Breast epithelium (tissue), 4 donors: Measurements from ENCODE around the gene R3HDM4. TPM values are rescaled to one million over a fixed set of nuclear protein-coding genes. Genes with fewer than 3 reads are reported as not detected.

Experiments
- DNase-seq, 2 donors: peaks; one replicate each; pipeline ENCODE4 v3.0.0-alpha.2; 2019; ENCODE audit warnings: low spot score in 2 of 2
- H3K27ac ChIP-seq, 2 donors: fragments of 200-600 bp; sonication (generic) in 1 of 2; one replicate each; pipeline ENCODE4 v1.5.1; 2016 to 2019; ENCODE audit warnings: mild to moderate bottlenecking in 1 of 2
- H3K27me3 ChIP-seq, 2 donors: fragments of 200-600 bp; sonication (generic) in 1 of 2; one replicate each; pipeline versions ENCODE4 v1.5.1 to v1.6.0; 2017 to 2019; ENCODE audit warnings: control low read depth in 1 of 2, mild to moderate bottlenecking in 1 of 2
- H3K36me3 ChIP-seq: fragments of 200-600 bp; one replicate; pipeline ENCODE4 v1.5.1; 2019
- H3K4me1 ChIP-seq, 2 donors: fragments of 200-600 bp; sonication (generic); one replicate each; pipeline ENCODE4 v1.5.1; 2016 to 2019; ENCODE audit warnings: control low read depth in 1 of 2
- H3K4me3 ChIP-seq, 3 donors: fragments of 200-600 bp; sonication (generic); 1 replicate in 2 of 3; 2 replicates in 1 of 3; pipeline ENCODE4 v1.5.1; 2016 to 2019; ENCODE audit warnings: mild to moderate bottlenecking in 3 of 3, moderate library complexity in 2 of 3
- H3K9me3 ChIP-seq, 2 donors: fragments of 200-600 bp; sonication (generic) in 1 of 2; one replicate each; pipeline ENCODE4 v1.5.1; 2016 to 2019; ENCODE audit warnings: control low read depth in 1 of 2
- POLR2A ChIP-seq: fragments of 450-650 bp; IDR thresholded peaks from one replicate; pipeline ENCODE4 v1.6.1; 2016; ENCODE audit warnings: antibody characterized with exemption, mild to moderate bottlenecking, moderate library complexity
- POLR2AphosphoS5 ChIP-seq, 3 donors: sonication (generic); formaldehyde crosslinking; IDR thresholded peaks; one replicate each; pipeline ENCODE4 v1.6.1; 2017; ENCODE audit warnings: antibody characterized with exemption in 3 of 3
- intact Hi-C: fragments of 100-400 bp; cut with DNase I; formaldehyde crosslinking; loops from one replicate; pipeline ENCODE4 v1.15.1; 2023; ENCODE audit warnings: low total_unique reads
- total RNA-seq, 3 donors: library from RNA; depleted of rRNA; stranded (reverse); fragments of >200 nt; gene quantifications; one replicate each; pipeline ENCODE4 v1.1.0, GENCODE V29; 2016
- TF ChIP-seq, protein P1 (sequence below), 3 donors: fragments of 450-650 bp; IDR thresholded peaks; one replicate each; pipeline ENCODE4 v1.5.1; 2016 to 2017; ENCODE audit warnings: antibody characterized with exemption in 3 of 3, mild to moderate bottlenecking in 3 of 3, moderate library complexity in 3 of 3

R3HDM4 gene
- total RNA-seq, 3 donors from 2014 or later: 31.8 to 41.6 (median 41.0) TPM

DNA sequence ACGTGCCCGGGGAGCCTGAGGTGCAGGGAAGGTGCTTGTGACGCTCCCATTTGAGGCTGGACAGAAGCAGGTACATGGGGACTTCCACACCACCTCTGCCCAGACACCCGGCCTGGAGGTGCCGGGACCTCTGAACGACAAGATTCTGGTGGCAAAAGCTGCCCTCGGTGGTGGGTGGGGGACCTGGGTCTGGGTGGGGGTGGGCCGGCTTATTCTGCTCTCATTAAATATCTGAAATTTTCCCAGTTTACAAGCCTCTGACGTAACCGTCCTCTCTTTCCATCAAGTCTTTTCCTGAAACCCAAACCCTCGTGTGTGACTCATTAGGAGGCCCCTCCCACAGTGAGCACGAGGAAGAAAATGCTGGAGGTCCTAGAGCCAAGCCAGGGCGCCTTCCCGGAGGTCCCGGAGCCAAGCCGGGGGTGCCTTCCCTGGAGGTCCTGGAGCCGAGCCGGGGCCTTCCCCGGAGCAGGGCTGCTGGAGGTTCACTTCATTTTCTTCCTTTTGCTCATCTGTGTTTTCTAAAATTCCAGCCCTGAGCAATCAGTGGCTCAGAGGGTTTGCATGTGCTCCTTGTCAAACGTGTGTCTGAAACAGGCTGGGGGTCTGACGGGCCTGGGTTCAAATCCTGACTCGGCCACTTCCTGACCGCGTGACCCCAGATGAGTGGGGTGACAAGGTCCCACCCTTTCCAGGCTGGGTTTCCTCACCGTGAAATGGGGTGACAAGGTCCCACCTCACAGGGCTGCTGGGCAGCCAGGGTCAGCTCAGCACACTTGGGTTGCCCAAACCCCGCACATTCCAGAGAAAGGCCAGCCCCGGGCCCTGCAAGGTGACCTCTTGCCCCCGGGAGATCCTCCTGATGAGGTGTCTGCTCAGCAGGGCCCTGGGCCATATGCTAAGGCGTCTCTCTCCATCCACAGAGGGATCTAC is 43.5 kb downstream of the R3HDM4 start:
- no peak overlapping the region for H3K4me3 ChIP-seq
- TF ChIP-seq, protein P1, sequence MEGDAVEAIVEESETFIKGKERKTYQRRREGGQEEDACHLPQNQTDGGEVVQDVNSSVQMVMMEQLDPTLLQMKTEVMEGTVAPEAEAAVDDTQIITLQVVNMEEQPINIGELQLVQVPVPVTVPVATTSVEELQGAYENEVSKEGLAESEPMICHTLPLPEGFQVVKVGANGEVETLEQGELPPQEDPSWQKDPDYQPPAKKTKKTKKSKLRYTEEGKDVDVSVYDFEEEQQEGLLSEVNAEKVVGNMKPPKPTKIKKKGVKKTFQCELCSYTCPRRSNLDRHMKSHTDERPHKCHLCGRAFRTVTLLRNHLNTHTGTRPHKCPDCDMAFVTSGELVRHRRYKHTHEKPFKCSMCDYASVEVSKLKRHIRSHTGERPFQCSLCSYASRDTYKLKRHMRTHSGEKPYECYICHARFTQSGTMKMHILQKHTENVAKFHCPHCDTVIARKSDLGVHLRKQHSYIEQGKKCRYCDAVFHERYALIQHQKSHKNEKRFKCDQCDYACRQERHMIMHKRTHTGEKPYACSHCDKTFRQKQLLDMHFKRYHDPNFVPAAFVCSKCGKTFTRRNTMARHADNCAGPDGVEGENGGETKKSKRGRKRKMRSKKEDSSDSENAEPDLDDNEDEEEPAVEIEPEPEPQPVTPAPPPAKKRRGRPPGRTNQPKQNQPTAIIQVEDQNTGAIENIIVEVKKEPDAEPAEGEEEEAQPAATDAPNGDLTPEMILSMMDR (IDR thresholded peaks at IDR 0.05): no peak
- peak; percentile 30 to 32 (median 31) for TF ChIP-seq POLR2AphosphoS5 (IDR thresholded peaks at IDR 0.05)
- TF ChIP-seq POLR2A: no peak
- H3K4me1 ChIP-seq: no peaks in the 10 kb centered on the region
- H3K36me3 ChIP-seq: no peaks in the 10 kb centered on the region
- H3K9me3 ChIP-seq: no peaks in the 10 kb centered on the region
- intact Hi-C loops: no loop called here
- H3K27me3 ChIP-seq: no peaks in the 10 kb centered on the region
- DNase-seq: no peak
- H3K27ac ChIP-seq: peak overlapping the region; percentile 87 to 93

- Histone ChIP-seq H3K27me3 (no peaks in the 10 kb centered on the region), H3K9me3 (no peaks in the 10 kb centered on the region), H3K4me1 (no peaks in the 10 kb centered on the region), H3K27ac (peak overlapping the region; percentile 87 to 93), H3K36me3 (no peaks in the 10 kb centered on the region), H3K4me3 (no peak overlapping the region)
- DNase-seq: no peak
- TF ChIP-seq POLR2A: no peak
- TF ChIP-seq, protein P1 (IDR thresholded peaks at IDR 0.05): no peak
- TF ChIP-seq POLR2AphosphoS5 (IDR thresholded peaks at IDR 0.05): no peak
- intact Hi-C loops: no loop called here
These were observed 44.4 kb downstream of the R3HDM4 start for GRCh38 chr19:868458-869244.

- Histone ChIP-seq H3K9me3 (no peaks in the 10 kb centered on the region), H3K27ac (peak overlapping the region; percentile 87 to 93), H3K27me3 (no peaks in the 10 kb centered on the region), H3K36me3 (no peaks in the 10 kb centered on the region), H3K4me1 (no peaks in the 10 kb centered on the region), H3K4me3 (no peak overlapping the region)
- intact Hi-C loops: no loop called here
- DNase-seq: no peak
- TF ChIP-seq POLR2AphosphoS5 (IDR thresholded peaks at IDR 0.05) (no peak), POLR2A (no peak)
- TF ChIP-seq, protein P1 (IDR thresholded peaks at IDR 0.05): no peak
These were observed 45.1 kb downstream of the R3HDM4 start for GRCh38 chr19:867855-868457.

DNA sequence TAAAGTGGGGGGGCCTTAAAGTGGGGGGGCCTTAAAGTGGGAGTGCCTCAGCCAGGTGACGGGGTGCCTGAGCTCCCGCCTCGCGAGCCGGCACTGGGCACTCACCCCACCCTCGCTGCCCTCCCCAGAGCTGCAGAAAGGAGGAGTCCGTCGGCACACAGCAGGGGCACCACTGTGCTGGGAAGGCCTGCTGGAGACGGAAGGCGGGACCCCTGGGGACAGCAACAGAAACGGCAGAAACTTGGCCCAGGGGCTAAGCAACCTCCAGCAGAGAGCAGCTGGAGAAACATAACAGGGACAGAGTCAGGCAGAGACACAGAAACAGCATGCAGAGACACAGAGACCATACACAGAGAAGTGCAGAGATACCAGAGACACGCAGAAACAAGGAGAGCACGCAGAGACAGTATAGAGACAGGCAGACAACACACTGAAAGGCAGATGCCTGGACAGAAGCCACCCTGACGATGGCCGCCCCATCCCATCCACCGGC is 45.7 kb downstream of the R3HDM4 start:
- no peaks in the 10 kb centered on the region for H3K4me1 ChIP-seq
- no peak overlapping the region for H3K4me3 ChIP-seq
- H3K36me3 ChIP-seq: no peaks in the 10 kb centered on the region
- H3K27ac ChIP-seq: no peak overlapping the region
- H3K27me3 ChIP-seq: no peaks in the 10 kb centered on the region
- no peak for DNase-seq
- intact Hi-C loops: no loop called here
- TF ChIP-seq POLR2A (no peak), POLR2AphosphoS5 (IDR thresholded peaks at IDR 0.05) (no peak)
- TF ChIP-seq, protein P1 (IDR thresholded peaks at IDR 0.05): no peak
- no peaks in the 10 kb centered on the region for H3K9me3 ChIP-seq
